HG02588 (cell line): Measurements from ENCODE around the gene MFSD6.
"Not testable (repeated sequence)": the region's sequence is repeated elsewhere in the genome, so short reads cannot be mapped to it uniquely, and the experiment has no call there.

Source experiments
- ATAC-seq: cut with Tn5 transposase; IDR thresholded peaks from one replicate; pipeline ENCODE4 v1.9.1; 2021; ENCODE audit warnings: mild to moderate bottlenecking, moderate library complexity; ENCODE audit not compliant: unreplicated experiment

Gene MFSD6

DNA sequence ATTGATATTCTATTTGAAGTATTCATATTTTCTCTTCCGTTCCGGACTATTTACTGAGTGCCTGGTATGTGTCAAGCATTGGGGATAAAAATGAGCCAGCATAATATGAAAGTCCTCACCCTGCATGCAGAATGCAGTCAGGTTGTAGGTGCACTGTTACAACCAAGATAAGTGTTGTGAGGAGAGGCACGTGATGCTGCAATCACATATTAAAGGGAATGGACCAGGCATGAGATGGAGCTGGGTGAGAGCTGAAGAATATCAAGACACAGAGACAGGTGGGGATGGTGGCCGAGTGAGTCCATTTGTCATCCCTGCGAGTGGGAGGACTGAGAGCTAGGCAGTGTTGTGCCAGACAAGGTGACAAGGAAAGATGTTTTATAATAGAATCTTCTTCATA is 52.3 kb downstream of the MFSD6 start:
- ATAC-seq, result no peak

GRCh38 chr2:190462181-190462580 is 54.0 kb downstream of the MFSD6 start:
- ATAC-seq, result no peak

DNA sequence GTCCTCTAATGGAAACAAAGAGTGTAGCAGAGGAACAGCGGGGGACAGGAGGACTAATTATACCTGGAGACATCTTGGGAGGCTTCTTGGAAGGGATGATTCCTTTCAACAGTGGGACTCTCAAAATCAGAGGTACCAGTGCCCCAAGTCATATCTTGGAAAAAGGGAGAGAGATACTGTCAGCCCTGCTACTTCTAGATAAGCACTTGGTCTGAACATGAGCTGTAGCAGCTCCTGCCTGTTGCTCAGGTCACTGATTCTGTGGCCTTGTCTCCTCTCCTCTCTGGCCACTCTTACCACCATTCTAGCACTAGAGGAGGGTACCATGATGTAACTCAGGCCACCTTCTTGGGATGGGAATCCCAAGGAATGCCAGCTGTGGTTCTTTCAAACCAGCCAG is 54.5 kb downstream of the MFSD6 start:
- no peak for ATAC-seq

- ATAC-seq, result peak; percentile 40
These were observed 56.9 kb downstream of the MFSD6 start for GRCh38 chr2:190465060-190465459.

DNA sequence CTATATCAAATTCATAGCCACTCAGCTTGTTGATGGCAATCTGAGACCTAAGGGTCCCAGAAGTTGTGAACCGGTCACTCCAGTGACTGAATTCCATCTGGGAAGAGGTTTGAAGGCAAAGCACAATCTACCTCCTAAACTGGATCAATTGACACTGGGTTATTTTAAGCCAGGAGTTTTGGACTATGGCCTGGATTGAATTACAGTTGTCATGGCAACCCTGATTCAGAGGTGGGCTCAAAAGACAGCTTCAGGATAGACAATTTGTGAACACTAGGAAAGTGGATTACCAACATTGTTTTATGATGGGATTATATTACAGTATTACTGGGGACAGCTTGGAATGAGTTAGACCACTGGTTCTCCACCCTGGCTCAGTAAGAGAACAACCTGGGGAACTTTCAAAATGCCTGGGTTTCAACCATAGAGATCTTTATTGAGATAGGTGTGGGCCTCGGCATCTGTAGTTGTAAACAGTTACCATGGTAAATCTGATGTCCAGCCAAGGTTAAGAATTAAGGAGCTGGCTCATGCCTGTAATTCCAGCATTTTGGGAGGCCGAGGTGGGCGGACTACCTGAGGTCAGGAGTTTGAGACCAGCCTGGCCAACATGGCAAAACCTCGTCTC is 58.8 kb downstream of the MFSD6 start:
- no peak for ATAC-seq

DNA sequence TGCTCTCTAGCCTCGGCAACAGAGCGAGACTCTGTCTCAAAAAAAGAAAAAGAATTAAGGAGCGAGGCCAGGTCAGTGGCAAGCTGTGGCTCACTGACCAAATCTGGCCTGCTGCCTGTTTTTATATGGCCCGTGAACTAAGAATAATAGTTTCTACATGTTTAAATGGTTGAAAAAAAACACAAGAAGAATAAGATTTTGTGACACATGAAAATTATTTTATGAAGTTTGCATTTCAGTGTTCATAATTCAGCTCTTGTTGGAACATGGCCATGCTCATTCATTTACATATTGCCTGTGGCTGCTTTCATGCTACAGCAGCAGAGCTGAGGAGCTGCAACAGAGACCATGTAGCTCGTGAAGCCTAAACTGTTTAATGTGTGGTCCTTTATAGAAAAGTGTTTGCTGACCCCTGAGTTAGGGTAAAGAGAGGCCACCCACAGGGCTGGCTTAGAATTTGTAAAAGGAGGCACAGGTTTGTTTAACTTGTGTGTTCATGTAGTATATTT is 59.5 kb downstream of the MFSD6 start:
- ATAC-seq, result no peak

DNA sequence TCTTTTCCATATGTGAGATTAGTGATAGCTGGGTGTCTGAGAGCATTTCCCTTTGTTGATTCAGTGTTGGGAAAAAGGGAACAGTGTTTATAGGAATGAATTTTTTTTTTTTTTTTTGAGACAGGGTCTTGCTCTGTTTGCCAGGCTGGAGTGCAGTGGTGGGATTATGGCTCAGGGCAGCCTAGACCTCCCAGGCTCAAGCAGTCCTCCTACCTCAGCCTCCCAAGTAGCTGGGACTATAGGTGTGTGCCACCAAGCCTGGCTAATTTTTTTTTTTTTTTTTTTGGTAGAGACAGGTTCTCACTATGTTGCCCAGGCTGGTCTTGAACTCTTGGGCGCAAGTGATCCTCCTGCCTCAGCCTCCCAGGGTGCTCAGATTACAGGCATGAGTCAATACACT is 60.2 kb downstream of the MFSD6 start:
- ATAC-seq, result not testable (repeated sequence)

DNA sequence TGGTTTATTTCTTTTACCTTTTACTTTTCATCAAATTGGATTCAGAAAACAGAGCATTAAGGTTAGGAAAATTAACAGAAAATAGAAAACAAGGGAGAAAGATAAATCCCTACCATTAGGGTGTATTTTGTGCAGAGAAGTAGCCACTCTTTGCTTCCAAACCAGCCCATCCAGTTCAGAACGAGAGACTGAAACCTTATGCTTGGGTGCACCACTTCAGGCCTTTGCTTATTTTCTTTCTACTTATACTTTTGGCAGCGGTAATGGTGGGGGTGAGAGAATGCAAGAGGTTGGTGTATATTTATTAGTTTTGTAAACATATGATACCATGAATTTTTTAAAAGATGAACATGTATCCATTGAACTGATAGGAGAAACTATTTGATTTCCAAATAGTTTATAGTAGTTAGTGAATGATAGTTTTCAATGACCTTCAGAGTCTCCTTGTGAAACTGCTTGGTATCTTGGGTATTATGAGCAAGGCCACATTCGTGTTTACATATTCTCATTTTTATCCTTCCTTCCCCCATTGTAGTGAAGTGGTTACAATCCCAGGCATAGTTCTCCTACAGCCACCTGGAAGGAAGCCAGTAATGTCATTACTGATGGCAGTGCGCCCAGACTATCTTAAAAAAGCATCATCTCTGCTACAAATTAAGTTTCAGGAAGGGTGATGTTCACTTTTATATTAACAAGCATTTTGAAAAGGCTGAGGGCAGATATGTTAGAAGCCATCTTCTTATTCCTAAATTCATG is 60.8 kb downstream of the MFSD6 start:
- peak; percentile 65 for ATAC-seq

GRCh38 chr2:190469771-190470170 is 61.6 kb downstream of the MFSD6 start:
- ATAC-seq, result no peak

DNA sequence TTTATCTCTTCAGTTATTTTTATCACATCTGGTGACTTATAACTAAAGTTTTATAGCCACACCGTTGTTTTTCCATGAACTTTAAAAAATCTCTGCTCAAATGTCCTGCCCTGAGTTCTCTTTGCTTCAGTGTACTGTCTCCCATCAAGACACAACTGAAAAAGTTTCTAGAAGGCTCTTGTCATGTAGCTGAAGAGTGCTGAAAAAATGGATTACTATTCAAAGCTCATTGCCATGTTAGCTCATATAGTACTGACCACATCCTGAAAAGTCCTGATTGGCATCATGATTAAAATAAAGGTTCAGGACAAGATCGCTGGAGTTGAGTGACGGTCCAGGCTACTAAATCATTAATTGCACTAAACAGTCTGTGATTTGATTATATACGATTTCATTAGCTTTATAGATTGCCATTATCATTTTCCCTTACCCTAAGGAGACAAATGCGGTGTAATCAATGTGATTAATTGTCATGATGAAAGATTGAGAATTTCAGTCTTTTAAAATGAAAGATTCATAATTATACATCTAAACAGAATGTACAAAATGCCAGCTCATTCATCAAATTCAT is 62.2 kb downstream of the MFSD6 start:
- no peak for ATAC-seq

DNA sequence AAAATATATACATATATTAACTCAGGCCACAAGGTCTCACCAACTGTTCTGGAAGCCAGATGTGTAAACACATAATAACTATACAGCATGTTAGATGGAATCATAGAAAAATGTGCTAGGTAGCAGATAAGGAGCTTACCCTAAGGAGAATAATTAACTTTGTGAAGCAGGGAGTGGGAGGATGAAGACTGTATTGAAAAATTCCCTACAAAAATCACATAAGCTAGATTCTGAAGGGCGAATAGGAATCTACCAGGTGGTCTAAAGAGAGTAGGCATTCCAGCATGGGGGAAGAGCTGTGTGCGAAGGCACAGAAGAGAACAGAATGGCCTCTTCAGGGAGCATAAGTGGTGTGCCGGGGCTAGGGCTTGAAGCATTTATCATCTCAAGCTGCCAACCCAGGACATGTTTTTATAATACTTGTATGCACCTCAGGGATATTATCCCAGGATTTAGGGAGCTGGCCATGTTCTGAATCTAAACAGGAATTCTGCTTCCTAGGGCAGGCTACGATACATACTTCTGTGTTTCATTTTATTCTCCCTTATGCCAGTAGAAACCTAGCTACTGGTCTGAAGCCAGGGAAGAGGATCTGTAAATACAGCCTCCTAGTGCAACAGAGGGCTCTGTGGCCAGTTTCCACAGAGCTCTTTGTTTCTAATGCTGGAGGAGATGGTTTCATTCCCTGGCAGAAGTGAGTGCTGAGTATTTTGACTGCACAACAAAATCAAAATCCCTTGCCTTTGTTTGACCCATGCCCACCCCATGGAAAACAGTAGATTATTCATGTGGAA is 69.7 kb downstream of the MFSD6 start:
- ATAC-seq, result no peak

- no peak for ATAC-seq
These were observed 70.5 kb downstream of the MFSD6 start for GRCh38 chr2:190478572-190479195.

GRCh38 chr2:190481339-190481738 is 73.2 kb downstream of the MFSD6 start:
- ATAC-seq, result no peak

GRCh38 chr2:190482451-190482850 is 74.3 kb downstream of the MFSD6 start:
- no peak for ATAC-seq

DNA sequence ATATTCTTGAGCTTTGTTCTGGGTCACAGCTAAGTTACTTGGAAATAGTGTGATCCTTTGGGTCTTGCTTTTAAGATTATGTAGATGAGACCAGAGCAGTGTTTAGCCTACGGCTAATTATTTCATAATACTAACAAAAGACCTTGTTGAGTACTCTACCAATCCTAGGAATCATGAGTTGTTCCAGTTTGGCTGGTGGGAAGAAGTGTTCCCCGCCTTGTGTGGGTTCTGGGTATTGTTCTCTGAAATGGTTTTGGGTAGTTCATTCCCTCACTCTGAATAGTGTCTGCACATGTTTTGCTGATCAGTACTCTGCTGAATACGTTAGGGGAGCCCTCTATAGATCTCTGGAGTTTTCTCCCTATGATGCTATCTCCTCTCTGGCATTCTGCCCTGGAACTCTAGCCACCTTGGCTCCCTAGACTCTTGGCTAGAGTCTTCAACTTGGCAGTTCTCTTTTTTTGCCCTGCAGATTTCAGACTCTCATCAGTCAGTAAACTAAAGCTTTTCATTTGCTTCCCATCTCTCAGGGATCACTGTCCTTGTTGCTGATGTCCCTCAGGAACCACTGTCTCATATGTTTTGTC is 78.0 kb downstream of the MFSD6 start:
- no peak for ATAC-seq

- no peak for ATAC-seq
These were observed 80.5 kb downstream of the MFSD6 start for GRCh38 chr2:190488516-190489233.

GRCh38 chr2:190489475-190489874 is 81.3 kb downstream of the MFSD6 start:
- ATAC-seq, result no peak

GRCh38 chr2:190490502-190490901 is 82.3 kb downstream of the MFSD6 start:
- no peak for ATAC-seq

DNA sequence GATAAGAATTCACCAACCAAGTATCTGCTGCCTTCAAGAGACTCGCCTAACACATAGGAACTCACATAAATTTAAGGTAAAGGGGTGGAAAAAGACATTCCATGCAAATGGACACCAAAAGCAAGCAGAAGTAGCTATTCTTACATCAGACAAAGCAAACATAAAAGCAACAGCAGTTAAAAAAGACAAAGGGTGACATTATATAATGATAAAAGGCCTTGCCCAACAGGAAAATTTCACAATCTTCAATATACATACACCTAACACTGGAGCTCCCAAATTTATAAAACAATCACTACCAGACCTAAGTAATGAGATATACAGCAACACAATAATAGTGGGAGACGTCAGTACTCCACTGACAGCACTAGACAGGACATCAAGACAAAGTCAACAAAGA is 84.9 kb downstream of the MFSD6 start:
- no peak for ATAC-seq
